HepG2 (cell line): ENCODE data around the gene TEAD1. TPM values are rescaled to one million over a fixed set of nuclear protein-coding genes. Genes with fewer than 3 reads are reported as not detected.

Experiments
- GFI1 ChIP-seq: sonication (generic); formaldehyde crosslinking; IDR thresholded peaks from 2 replicates; pipeline ENCODE4 v1.5.0; 2020; ENCODE audit warnings: missing genetic modification reagents, mild to moderate bottlenecking, borderline replicate concordance
- GPN1 ChIP-seq: sonication (generic); formaldehyde crosslinking; IDR thresholded peaks from 2 replicates; pipeline ENCODE4 v1.5.1; 2020; ENCODE audit warnings: missing genetic modification reagents, borderline replicate concordance
- HMG20B ChIP-seq: conservative IDR thresholded peaks from 2 replicates; pipeline ENCODE4 v1.6.1; 2016; ENCODE audit warnings: missing genetic modification reagents, missing compliant biosample characterization
- HOXA7 ChIP-seq: sonication (generic); formaldehyde crosslinking; IDR thresholded peaks from 2 replicates; pipeline ENCODE4 v1.8.1; 2022; ENCODE audit warnings: mild to moderate bottlenecking, missing genetic modification reagents, moderate library complexity
- KAT7 ChIP-seq: IDR thresholded peaks from 2 replicates; pipeline ENCODE4 v1.6.1; 2018; ENCODE audit warnings: borderline replicate concordance, missing compliant biosample characterization
- MBNL3 ChIP-seq: fragments of 250-450 bp; sonication (Bioruptor Pico); conservative IDR thresholded peaks from 2 replicates; pipeline ENCODE4 v1.8.0; 2022; ENCODE audit warnings: mild to moderate bottlenecking, inconsistent platforms
- POLR2G ChIP-seq: fragments of 200-400 bp; formaldehyde crosslinking; IDR thresholded peaks from 2 replicates; pipeline ENCODE4 v1.6.1; 2018; ENCODE audit warnings: mild to moderate bottlenecking, low read depth, low read length, moderate library complexity
- ZBTB39 ChIP-seq: sonication (generic); formaldehyde crosslinking; IDR thresholded peaks from 2 replicates; pipeline ENCODE4 v1.5.0; 2020; ENCODE audit warnings: missing genetic modification reagents
- ZC3H4 ChIP-seq: sonication (generic); formaldehyde crosslinking; IDR thresholded peaks from 2 replicates; pipeline ENCODE4 v1.4.0; 2020; ENCODE audit warnings: missing genetic modification reagents, borderline replicate concordance
- ZFP91 ChIP-seq: sonication (generic); formaldehyde crosslinking; IDR thresholded peaks from 2 replicates; pipeline ENCODE4 v1.9.0; 2022; ENCODE audit warnings: missing genetic modification reagents, mild to moderate bottlenecking, borderline replicate concordance
- ZHX2 ChIP-seq, 2 experiments: sonication (generic) in 1 of 2; formaldehyde crosslinking in 1 of 2; IDR thresholded peaks; 2 replicates each; pipeline versions ENCODE4 v1.6.1 to v1.9.0; 2014 to 2022; ENCODE audit warnings: antibody characterized with exemption in 1 of 2, borderline replicate concordance in 1 of 2, inconsistent platforms in 1 of 2, low read depth in 1 of 2, missing genetic modification reagents in 1 of 2
- ZNF326 ChIP-seq: sonication (generic); formaldehyde crosslinking; IDR thresholded peaks from 2 replicates; pipeline ENCODE4 v1.4.0; 2020; ENCODE audit warnings: missing genetic modification reagents, borderline replicate concordance
- ZNF354B ChIP-seq: sonication (generic); formaldehyde crosslinking; IDR thresholded peaks from 2 replicates; pipeline ENCODE4 v1.8.0; 2022; ENCODE audit warnings: mild to moderate bottlenecking, missing genetic modification reagents
- ZNF605 ChIP-seq: sonication (generic); formaldehyde crosslinking; IDR thresholded peaks from 2 replicates; pipeline ENCODE4 v1.8.0; 2022; ENCODE audit warnings: mild to moderate bottlenecking, missing genetic modification reagents
- ZNF639 ChIP-seq: conservative IDR thresholded peaks from 2 replicates; pipeline ENCODE4 v1.6.1; 2018; ENCODE audit warnings: missing genetic modification reagents
- ZNF784 ChIP-seq: sonication (generic); formaldehyde crosslinking; IDR thresholded peaks from 2 replicates; pipeline ENCODE4 v1.5.1; 2020; ENCODE audit warnings: missing genetic modification reagents, mild to moderate bottlenecking, borderline replicate concordance
- ZNF878 ChIP-seq: sonication (generic); formaldehyde crosslinking; IDR thresholded peaks from 2 replicates; pipeline ENCODE4 v1.8.1; 2023; ENCODE audit warnings: mild to moderate bottlenecking, missing genetic modification reagents, moderate library complexity
- polyA plus RNA-seq, 8 experiments: library from polyadenylated mRNA; depleted of rRNA in 3 of 8; stranded (reverse) in 7 of 8; unstranded in 1 of 8; fragments of >200 nt; fragmentation: Illumina TruSeq in 4 of 8; extraction: Trizol in 4 of 8; gene quantifications; 2 replicates each; pipeline versions ENCODE4 v1.2.1 to v1.2.3, GENCODE V29; 2011 to 2016; ENCODE audit warnings: low read depth in 4 of 8, missing spikeins in 1 of 8, mixed read lengths in 1 of 8; ENCODE audit not compliant: insufficient read depth in 1 of 8
- total RNA-seq, 5 experiments: library from RNA; depleted of rRNA; stranded (reverse); fragments of >200 nt; fragmentation: Illumina TruSeq; extraction: Trizol; gene quantifications; 2 replicates each; pipeline ENCODE4 v1.2.3, GENCODE V29; 2016; ENCODE audit warnings: low read depth in 1 of 5

TEAD1 gene
- total and polyA plus RNA-seq, 2 of the 13 experiments (the other 11 are each of a cell fraction or from before 2014, with no cell fraction given) = 20.1 to 30.5 TPM

- TF ChIP-seq HOXA7 (CRISPR knock-in tag) (no peak), ZFP91 (peak; percentile 90), POLR2G (peak; percentile 71), ZBTB39 (CRISPR knock-in tag) (no peak), GFI1 (CRISPR knock-in tag) (peak; percentile 92), ZNF878 (CRISPR knock-in tag) (peak; percentile 71; the same call in 1 of the 2 replicates), KAT7 (CRISPR knock-in tag) (peak; percentile 65; the same call in 1 of the 2 replicates), ZNF605 (CRISPR knock-in tag) (peak; percentile 66; the same call in 1 of the 2 replicates), ZNF354B (CRISPR knock-in tag) (no peak), ZNF784 (CRISPR knock-in tag) (no peak), GPN1 (CRISPR knock-in tag) (no peak), MBNL3 (CRISPR knock-in tag) (no peak), HMG20B (CRISPR knock-in tag) (peak; percentile 88), ZNF326 (CRISPR knock-in tag) (no peak), ZHX2 (IDR thresholded peaks at IDR 0.05; ENCODE audit: low read depth) (no peak), ZHX2 (CRISPR knock-in tag; IDR thresholded peaks at IDR 0.05; ENCODE audit: borderline replicate concordance) (no peak), ZNF639 (CRISPR knock-in tag) (no peak), ZC3H4 (CRISPR knock-in tag) (no peak; the same call in 1 of the 2 replicates)
Measured at GRCh38 chr11:12845739-12846358, 171.6 kb downstream of the TEAD1 start (continued).
